NCI-H1930 (cell line): ENCODE data around the gene CCSER1.

Experiments
- DNase-seq, 2 experiments: peaks; one replicate each; lab custom pipeline; 2025; lab: John Stamatoyannopoulos, UW

The CCSER1 gene

DNA sequence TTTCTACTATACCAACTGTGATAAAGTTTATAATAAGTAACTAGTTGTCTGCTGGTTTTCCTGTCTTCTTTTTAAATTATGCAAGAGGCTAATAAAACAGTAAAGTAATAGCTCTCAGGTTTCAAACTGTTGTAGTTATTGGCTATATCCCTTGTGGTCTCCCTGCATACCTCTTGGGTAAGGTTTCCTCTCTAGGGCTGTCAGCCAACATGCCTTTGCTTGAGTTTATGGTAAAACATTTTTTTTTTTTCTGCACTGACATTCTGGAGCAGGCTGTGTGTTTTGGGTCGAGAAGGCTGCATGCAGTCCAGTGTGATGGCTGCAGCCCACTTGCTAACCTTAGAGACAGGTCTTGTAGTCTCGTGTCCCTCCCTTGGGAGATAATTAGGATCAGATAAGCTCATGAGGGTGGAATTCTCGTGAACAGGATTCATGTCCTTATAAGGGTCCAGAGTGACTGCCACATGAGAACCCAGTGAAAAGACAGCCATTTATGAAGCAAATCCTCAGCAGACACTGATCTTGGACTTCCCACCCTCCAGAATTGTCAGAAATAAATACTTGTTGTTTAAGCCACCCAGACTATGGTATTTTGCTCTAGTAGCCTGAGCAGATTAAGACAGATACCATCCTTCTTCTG lies 831.2 kb downstream of the CCSER1 start:
- DNase-seq: no peak

- DNase-seq: no peak
Observed at GRCh38 chr4:90960433-90960832, 833.2 kb downstream of the CCSER1 start.

GRCh38 chr4:90960840-90961239 lies 833.6 kb downstream of the CCSER1 start:
- no peak for DNase-seq

DNA sequence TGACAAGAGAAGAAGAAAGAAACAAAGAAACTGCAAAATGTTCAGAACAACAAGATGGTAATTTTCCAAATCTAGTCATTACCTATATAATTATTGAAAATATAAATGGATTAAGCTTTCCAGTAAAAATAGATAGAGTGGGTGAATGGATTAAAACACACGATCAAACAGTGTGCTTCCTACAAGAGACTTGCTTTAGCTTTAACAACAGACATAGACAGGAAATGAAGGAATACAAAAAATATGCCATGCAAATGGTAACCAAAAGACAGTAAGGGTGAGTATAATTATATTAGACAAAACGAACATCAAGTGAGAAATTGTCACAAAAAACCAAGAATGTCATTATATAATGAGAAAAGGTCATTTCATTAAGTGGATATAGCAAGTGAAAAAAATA lies 842.8 kb downstream of the CCSER1 start:
- DNase-seq: no peak

- DNase-seq: no peak
Observed at GRCh38 chr4:90977726-90978125, 850.5 kb downstream of the CCSER1 start.

GRCh38 chr4:90979556-90979955 lies 852.4 kb downstream of the CCSER1 start:
- DNase-seq: no peak

- no peak for DNase-seq
Observed at GRCh38 chr4:90982813-90983212, 855.6 kb downstream of the CCSER1 start.

- no peak for DNase-seq
Observed at GRCh38 chr4:90990284-90990683, 863.1 kb downstream of the CCSER1 start.

GRCh38 chr4:90992213-90992612 lies 865.0 kb downstream of the CCSER1 start:
- no peak for DNase-seq

- DNase-seq: no peak
Observed at GRCh38 chr4:90994851-90995574, 867.8 kb downstream of the CCSER1 start.

- no peak for DNase-seq
Observed at GRCh38 chr4:90995996-90996395, 868.8 kb downstream of the CCSER1 start.

DNA sequence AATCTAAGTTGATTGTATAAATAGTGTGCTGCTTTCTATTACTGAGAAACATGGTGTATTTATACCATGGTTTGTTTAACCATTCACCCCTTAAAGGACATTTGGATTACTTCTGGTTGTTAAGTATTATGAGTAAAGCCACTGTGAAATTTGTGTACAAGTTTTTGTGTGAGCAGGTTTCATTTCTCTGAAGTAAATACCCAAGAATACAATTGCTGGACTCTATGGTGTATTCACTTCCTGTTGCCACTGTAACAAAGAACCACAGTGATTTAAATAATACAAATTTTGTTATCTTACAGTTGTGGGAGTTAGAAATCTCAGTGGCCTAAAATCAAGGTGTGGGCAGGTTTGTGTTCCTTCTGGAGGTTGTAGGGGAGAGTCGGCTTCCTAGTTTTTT lies 869.6 kb downstream of the CCSER1 start:
- DNase-seq: no peak

GRCh38 chr4:91015861-91016260 lies 888.7 kb downstream of the CCSER1 start:
- no peak for DNase-seq

GRCh38 chr4:91019513-91019912 lies 892.3 kb downstream of the CCSER1 start:
- DNase-seq: no peak

GRCh38 chr4:91025241-91026148 lies 898.3 kb downstream of the CCSER1 start:
- no peak for DNase-seq

DNA sequence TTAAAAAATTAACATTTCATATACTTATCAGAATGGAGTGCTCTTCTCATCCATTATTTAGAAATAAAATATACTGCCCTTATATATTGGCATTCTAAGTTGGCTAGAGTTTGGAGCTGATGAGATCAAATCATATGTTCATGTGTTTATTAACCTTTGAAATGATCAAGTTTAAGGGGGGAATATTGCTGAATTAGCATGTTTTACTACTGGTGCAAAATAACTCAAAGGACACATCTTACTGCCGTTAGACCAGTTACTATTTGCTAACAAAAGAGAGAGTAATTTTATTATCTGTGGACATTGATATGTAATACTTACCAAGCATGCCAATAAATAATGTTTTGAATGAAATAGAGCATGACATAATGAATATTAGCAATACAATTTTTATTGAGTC lies 901.0 kb downstream of the CCSER1 start:
- DNase-seq: no peak

GRCh38 chr4:91031761-91032160 lies 904.6 kb downstream of the CCSER1 start:
- no peak for DNase-seq

DNA sequence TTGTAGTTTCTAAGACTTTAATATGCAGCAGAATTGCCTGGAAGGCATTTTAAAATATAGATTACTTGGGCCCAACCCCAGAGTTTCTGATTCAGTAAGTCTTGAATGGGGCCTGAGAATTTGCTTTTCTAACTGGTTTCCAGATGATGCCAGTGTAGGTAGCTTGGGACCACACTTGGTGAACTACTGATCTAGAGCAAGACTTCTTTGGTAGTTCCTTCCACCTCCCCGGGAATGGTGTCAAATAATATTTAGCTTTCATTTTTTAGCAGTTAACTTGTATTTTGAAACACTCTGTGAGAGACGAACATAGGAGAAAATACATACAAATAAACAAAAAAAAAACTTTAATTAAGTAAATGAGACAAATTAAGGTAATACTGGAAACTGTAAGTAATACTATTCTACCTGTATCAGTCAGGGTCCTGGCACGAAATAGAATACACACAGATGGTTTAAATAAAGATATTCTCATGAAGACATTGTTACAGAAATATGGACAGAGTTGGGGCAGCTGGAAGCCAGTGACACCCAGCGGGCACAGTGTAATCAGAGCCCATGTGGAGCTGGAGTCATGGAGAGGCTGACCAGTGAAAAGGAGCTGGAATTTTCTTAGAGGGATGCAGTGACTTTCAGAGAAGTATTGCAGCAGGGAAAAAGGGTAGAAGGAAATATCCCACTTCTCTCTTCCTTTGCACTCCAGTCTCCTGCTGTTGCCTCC lies 905.7 kb downstream of the CCSER1 start:
- no peak for DNase-seq

DNA sequence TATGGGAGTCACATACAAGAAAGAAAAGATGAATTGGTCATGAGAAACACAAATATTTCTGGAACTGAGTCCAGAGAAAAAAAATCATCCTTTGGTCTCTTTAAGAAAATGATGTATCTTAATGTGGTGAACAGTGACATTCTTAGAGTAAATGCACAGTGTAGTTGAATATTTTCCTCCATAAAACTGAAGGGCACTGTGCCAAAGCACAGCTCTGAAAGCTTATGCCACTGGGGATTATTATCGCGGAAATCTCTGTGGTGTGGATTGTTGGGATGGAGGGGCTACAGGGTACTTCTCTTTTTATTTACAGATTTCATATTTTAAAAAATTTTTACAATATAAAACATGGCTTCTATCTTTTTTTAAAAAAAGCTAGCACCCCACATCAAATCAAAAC lies 908.1 kb downstream of the CCSER1 start:
- DNase-seq: no peak

DNA sequence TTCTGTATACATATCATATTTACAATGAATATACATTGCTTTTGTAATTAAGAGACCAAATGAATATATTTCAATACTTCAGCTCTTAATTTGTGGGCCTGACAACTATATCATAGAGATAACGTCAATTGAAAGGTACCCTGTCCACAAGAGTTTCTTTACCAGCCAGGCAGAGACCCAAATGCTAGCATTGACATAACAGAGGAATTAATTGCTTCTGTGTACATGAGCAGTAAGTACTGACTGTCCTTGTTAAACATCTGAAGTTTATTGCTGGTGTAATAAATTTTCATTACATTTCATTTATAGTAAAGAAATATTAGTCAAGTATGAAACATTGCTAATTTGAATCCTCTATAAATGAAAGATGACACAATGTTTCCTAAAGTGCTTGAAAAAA lies 910.8 kb downstream of the CCSER1 start:
- no peak for DNase-seq

DNA sequence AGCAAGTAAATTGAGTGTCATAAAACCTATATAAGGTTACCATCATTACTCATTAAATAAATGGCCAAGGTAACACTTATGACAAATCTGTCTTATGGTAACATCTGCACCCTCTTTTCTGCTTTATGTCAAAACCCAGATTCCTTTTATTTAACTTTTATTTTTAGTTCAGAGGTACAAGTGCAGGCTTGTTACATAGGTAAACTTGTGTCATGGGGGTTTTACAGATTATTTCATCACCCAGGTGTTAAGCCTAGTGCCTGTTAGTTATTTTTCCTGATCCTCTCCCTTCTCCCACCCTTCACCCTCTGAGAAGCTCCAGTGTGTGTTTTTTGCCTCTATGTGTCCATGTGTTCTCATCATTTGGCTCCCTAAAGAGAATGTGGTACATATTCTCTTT lies 930.7 kb downstream of the CCSER1 start:
- no peak for DNase-seq

GRCh38 chr4:91058345-91058744 lies 931.2 kb downstream of the CCSER1 start:
- no peak for DNase-seq
